ENCODE measurements around the gene KIRREL3.
"Not testable (repeated sequence)": the region's sequence is repeated elsewhere in the genome, so short reads cannot be mapped to it uniquely, and the experiment has no call there.

Gene KIRREL3

GRCh38 chr11:126959700-126960099 lies 40.9 kb downstream of the KIRREL3 start:
- no peak for TF ChIP-seq POLR2AphosphoS5 (IDR thresholded peaks at IDR 0.05; ENCODE audit: borderline replicate concordance, low read depth, low read length)
- no peak for TF ChIP-seq EZH2 (IDR thresholded peaks at IDR 0.05)
- TF ChIP-seq FOXP2 (optimal IDR thresholded peaks at IDR 0.05; ENCODE audit: control extremely low read depth, extremely low read length, insufficient read depth) = no peak
- no peaks in the 10 kb centered on the region for H3K36me3 ChIP-seq (ENCODE audit: insufficient read depth, low read length)

GRCh38 chr11:126956635-126957034 lies 43.9 kb downstream of the KIRREL3 start:
- TF ChIP-seq POLR2AphosphoS5 (IDR thresholded peaks at IDR 0.05; ENCODE audit: borderline replicate concordance, low read depth, low read length) (no peak), FOXP2 (optimal IDR thresholded peaks at IDR 0.05; ENCODE audit: control extremely low read depth, extremely low read length, insufficient read depth) (no peak), EZH2 (IDR thresholded peaks at IDR 0.05) (no peak)
- no peaks in the 10 kb centered on the region for H3K9me3 ChIP-seq (ENCODE audit: low read depth, low read length)
- H3K4me3 ChIP-seq = no peak overlapping the region
- no peaks in the 10 kb centered on the region for H3K36me3 ChIP-seq (ENCODE audit: insufficient read depth, low read length)
- no peak overlapping the region for H3K9ac ChIP-seq (ENCODE audit: insufficient read length)
- DNase-seq (ENCODE audit: low read depth, low spot score) = no peak
- H3K27ac ChIP-seq = no peak overlapping the region

More at GRCh38 chr11:126959700-126960099, 40.9 kb downstream of the KIRREL3 start:
- no peaks in the 10 kb centered on the region for H3K9me3 ChIP-seq (ENCODE audit: low read depth, low read length)
- H3K4me3 ChIP-seq = no peak overlapping the region
- no peak overlapping the region for H3K9ac ChIP-seq (ENCODE audit: insufficient read length)
- DNase-seq (ENCODE audit: low read depth, low spot score) = no peak
- H3K27ac ChIP-seq = no peak overlapping the region

GRCh38 chr11:126952533-126952932 lies 48.0 kb downstream of the KIRREL3 start:
- DNase-seq (ENCODE audit: low read depth, low spot score); H3K9ac ChIP-seq (ENCODE audit: insufficient read length); H3K4me3 ChIP-seq; H3K27ac ChIP-seq; H3K9me3 ChIP-seq (ENCODE audit: low read depth, low read length); H3K36me3 ChIP-seq (ENCODE audit: insufficient read depth, low read length): not testable (repeated sequence)

GRCh38 chr11:126951465-126951864 lies 49.1 kb downstream of the KIRREL3 start:
- TF ChIP-seq POLR2AphosphoS5 (IDR thresholded peaks at IDR 0.05; ENCODE audit: borderline replicate concordance, low read depth, low read length) (no peak), FOXP2 (optimal IDR thresholded peaks at IDR 0.05; ENCODE audit: control extremely low read depth, extremely low read length, insufficient read depth) (no peak), EZH2 (IDR thresholded peaks at IDR 0.05) (no peak)
- H3K27ac ChIP-seq = no peak overlapping the region
- no peak overlapping the region for H3K4me3 ChIP-seq
- H3K36me3 ChIP-seq (ENCODE audit: insufficient read depth, low read length) = no peaks in the 10 kb centered on the region
- DNase-seq (ENCODE audit: low read depth, low spot score) = no peak
- no peak overlapping the region for H3K9ac ChIP-seq (ENCODE audit: insufficient read length)
- H3K9me3 ChIP-seq (ENCODE audit: low read depth, low read length) = no peaks in the 10 kb centered on the region

- Histone ChIP-seq H3K4me3 (no peak overlapping the region), H3K36me3 (ENCODE audit: insufficient read depth, low read length) (no peaks in the 10 kb centered on the region), H3K9ac (ENCODE audit: insufficient read length) (no peak overlapping the region), H3K27ac (no peak overlapping the region), H3K9me3 (ENCODE audit: low read depth, low read length) (no peaks in the 10 kb centered on the region)
- DNase-seq (ENCODE audit: low read depth, low spot score) = no peak
- no peak for TF ChIP-seq POLR2AphosphoS5 (IDR thresholded peaks at IDR 0.05; ENCODE audit: borderline replicate concordance, low read depth, low read length)
- TF ChIP-seq EZH2 (IDR thresholded peaks at IDR 0.05) = no peak
- no peak for TF ChIP-seq FOXP2 (optimal IDR thresholded peaks at IDR 0.05; ENCODE audit: control extremely low read depth, extremely low read length, insufficient read depth)
Observed at GRCh38 chr11:126949066-126949891, 51.3 kb downstream of the KIRREL3 start.

- TF ChIP-seq FOXP2 (optimal IDR thresholded peaks at IDR 0.05; ENCODE audit: control extremely low read depth, extremely low read length, insufficient read depth) (no peak), POLR2AphosphoS5 (IDR thresholded peaks at IDR 0.05; ENCODE audit: borderline replicate concordance, low read depth, low read length) (no peak), EZH2 (IDR thresholded peaks at IDR 0.05) (no peak)
- Histone ChIP-seq H3K36me3 (ENCODE audit: insufficient read depth, low read length) (no peaks in the 10 kb centered on the region), H3K9ac (ENCODE audit: insufficient read length) (no peak overlapping the region), H3K4me3 (no peak overlapping the region), H3K9me3 (ENCODE audit: low read depth, low read length) (no peaks in the 10 kb centered on the region), H3K27ac (no peak overlapping the region)
- no peak for DNase-seq (ENCODE audit: low read depth, low spot score)
Observed at GRCh38 chr11:126948563-126948962, 52.0 kb downstream of the KIRREL3 start.

DNA sequence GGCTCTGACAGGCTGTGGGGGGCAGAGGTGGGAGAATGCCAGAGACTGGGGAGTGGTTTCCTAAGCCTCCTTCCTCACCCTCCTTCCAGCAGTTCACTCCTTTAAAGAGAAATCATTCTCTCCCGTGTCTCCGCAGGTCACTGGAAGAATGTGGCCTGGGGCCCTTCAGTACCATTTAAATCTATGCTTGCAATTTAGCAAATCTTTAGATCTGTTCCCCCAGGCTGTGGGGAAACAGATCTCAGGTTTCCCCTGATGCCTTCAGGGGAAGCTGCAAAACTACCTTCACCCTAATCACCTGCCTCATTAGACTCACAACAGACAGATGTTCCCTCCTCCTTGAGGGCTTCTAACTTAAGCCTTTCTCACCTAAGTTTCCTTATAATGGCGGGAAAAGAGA lies 55.3 kb downstream of the KIRREL3 start:
- Histone ChIP-seq H3K9me3 (ENCODE audit: low read depth, low read length) (no peaks in the 10 kb centered on the region), H3K9ac (ENCODE audit: insufficient read length) (no peak overlapping the region), H3K4me3 (no peak overlapping the region), H3K27ac (no peak overlapping the region), H3K36me3 (ENCODE audit: insufficient read depth, low read length) (no peaks in the 10 kb centered on the region)
- no peak for DNase-seq (ENCODE audit: low read depth, low spot score)
- TF ChIP-seq FOXP2 (optimal IDR thresholded peaks at IDR 0.05; ENCODE audit: control extremely low read depth, extremely low read length, insufficient read depth) (no peak), POLR2AphosphoS5 (IDR thresholded peaks at IDR 0.05; ENCODE audit: borderline replicate concordance, low read depth, low read length) (no peak), EZH2 (IDR thresholded peaks at IDR 0.05) (no peak)

- Histone ChIP-seq H3K4me3 (no peak overlapping the region), H3K27ac (no peak overlapping the region), H3K9me3 (ENCODE audit: low read depth, low read length) (no peaks in the 10 kb centered on the region), H3K36me3 (ENCODE audit: insufficient read depth, low read length) (no peaks in the 10 kb centered on the region), H3K9ac (ENCODE audit: insufficient read length) (no peak overlapping the region)
- TF ChIP-seq POLR2AphosphoS5 (IDR thresholded peaks at IDR 0.05; ENCODE audit: borderline replicate concordance, low read depth, low read length) = no peak
- TF ChIP-seq EZH2 (IDR thresholded peaks at IDR 0.05) = no peak
- TF ChIP-seq FOXP2 (optimal IDR thresholded peaks at IDR 0.05; ENCODE audit: control extremely low read depth, extremely low read length, insufficient read depth) = no peak
- no peak for DNase-seq (ENCODE audit: low read depth, low spot score)
Observed at GRCh38 chr11:126943316-126943715, 57.3 kb downstream of the KIRREL3 start.

- no peaks in the 10 kb centered on the region for H3K9me3 ChIP-seq (ENCODE audit: low read depth, low read length)
- H3K27ac ChIP-seq = no peak overlapping the region
- no peak overlapping the region for H3K9ac ChIP-seq (ENCODE audit: insufficient read length)
- TF ChIP-seq FOXP2 (optimal IDR thresholded peaks at IDR 0.05; ENCODE audit: control extremely low read depth, extremely low read length, insufficient read depth) (no peak), POLR2AphosphoS5 (IDR thresholded peaks at IDR 0.05; ENCODE audit: borderline replicate concordance, low read depth, low read length) (no peak), EZH2 (IDR thresholded peaks at IDR 0.05) (no peak)
- no peaks in the 10 kb centered on the region for H3K36me3 ChIP-seq (ENCODE audit: insufficient read depth, low read length)
- no peak for DNase-seq (ENCODE audit: low read depth, low spot score)
- H3K4me3 ChIP-seq = no peak overlapping the region
Observed at GRCh38 chr11:126942146-126942545, 58.4 kb downstream of the KIRREL3 start.

Measured in SK-N-MC (cell line).